ENCODE data around the gene MAPK7. TPM values are rescaled to one million over a fixed set of nuclear protein-coding genes. Genes with fewer than 3 reads are reported as not detected.

The MAPK7 gene
- total RNA-seq, 6 experiments from 2014 or later = 5.7 to 9.2 (median 6.7) TPM

DNA sequence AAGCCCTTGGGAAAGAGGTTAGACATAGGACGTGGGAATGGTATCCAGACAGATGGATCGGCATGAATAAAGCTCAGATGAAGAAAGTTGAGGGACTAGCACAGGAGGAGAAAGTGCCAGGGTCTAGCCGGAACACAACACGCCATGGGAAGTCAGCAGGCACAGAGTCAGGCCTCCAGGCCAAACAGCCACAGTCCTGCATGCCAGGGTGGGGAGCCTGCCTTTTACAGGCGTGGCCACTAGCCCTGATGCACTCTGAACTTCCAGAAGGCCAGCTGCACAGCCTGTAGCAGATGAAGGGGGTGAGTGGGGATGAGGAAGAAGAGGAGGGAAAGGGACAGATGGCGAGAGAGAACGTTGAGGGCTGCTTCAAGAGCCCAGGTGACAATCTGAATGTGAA lies 20.9 kb upstream of the MAPK7 start:
- TF ChIP-seq, protein P1, sequence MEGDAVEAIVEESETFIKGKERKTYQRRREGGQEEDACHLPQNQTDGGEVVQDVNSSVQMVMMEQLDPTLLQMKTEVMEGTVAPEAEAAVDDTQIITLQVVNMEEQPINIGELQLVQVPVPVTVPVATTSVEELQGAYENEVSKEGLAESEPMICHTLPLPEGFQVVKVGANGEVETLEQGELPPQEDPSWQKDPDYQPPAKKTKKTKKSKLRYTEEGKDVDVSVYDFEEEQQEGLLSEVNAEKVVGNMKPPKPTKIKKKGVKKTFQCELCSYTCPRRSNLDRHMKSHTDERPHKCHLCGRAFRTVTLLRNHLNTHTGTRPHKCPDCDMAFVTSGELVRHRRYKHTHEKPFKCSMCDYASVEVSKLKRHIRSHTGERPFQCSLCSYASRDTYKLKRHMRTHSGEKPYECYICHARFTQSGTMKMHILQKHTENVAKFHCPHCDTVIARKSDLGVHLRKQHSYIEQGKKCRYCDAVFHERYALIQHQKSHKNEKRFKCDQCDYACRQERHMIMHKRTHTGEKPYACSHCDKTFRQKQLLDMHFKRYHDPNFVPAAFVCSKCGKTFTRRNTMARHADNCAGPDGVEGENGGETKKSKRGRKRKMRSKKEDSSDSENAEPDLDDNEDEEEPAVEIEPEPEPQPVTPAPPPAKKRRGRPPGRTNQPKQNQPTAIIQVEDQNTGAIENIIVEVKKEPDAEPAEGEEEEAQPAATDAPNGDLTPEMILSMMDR (IDR thresholded peaks at IDR 0.05) = no peak
- Histone ChIP-seq H3K27me3 (no peaks in the 10 kb centered on the region), H3K4me3 (no peak overlapping the region), H3K4me1 (peaks cover 0 to 6% (median 0%) of the 10 kb centered on the region in 4 donors), H3K9me3 (no peaks in the 10 kb centered on the region), H3K27ac (no peak overlapping the region), H3K36me3 (no peaks in the 10 kb centered on the region)
- ATAC-seq (no peak), DNase-seq (no peak)
- intact Hi-C loops (cut with DNase I) = loop anchor here in 1 of 2 donors (10.0 kb wide), 1 partner anchor 63 kb away; no protein-coding TSS in a partner anchor
- 94% methylated on average over 6 of the region's 7 CpGs for WGBS (ENCODE audit: insufficient coverage, low coverage, low lambda C conversion rate, missing lambda C conversion rate)

DNA sequence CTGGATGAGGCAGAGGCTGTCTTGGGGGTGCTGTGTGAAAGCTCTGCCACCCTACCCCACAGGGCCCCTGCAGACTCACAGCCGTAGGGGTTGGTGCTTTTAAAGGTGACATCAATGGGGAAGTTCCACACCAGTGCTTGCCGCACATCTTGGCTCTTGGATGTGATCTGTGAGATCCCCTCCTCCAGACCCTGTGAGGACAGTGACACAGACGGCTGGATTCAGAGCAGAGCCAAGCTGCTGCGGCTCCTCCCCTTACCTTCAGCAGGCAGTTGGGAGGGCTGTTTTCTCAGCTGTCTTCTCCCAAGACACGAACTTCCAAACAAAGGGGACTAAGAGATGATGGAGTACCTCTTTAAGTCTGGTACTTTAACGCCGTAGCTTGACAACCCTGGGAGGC lies 20.5 kb upstream of the MAPK7 start:
- intact Hi-C loops (cut with DNase I) = loop anchor here in 1 of 2 donors (10.0 kb wide), 1 partner anchor 63 kb away; no protein-coding TSS in a partner anchor
- H3K27ac ChIP-seq = no peak overlapping the region
- DNase-seq = no peak
- TF ChIP-seq, protein P1 (IDR thresholded peaks at IDR 0.05) = no peak
- no peak for TF ChIP-seq POLR2A (IDR thresholded peaks at IDR 0.05)
- 79% methylated on average over 4 of the region's 7 CpGs for WGBS (ENCODE audit: insufficient coverage, low coverage, low lambda C conversion rate, missing lambda C conversion rate)
- H3K9me3 ChIP-seq = no peaks in the 10 kb centered on the region
- H3K4me1 ChIP-seq = peaks cover 0 to 6% (median 0%) of the 10 kb centered on the region in 4 donors
- no peaks in the 10 kb centered on the region for H3K27me3 ChIP-seq
- no peak for ATAC-seq
- H3K36me3 ChIP-seq = no peaks in the 10 kb centered on the region
- no peak overlapping the region for H3K4me3 ChIP-seq

DNA sequence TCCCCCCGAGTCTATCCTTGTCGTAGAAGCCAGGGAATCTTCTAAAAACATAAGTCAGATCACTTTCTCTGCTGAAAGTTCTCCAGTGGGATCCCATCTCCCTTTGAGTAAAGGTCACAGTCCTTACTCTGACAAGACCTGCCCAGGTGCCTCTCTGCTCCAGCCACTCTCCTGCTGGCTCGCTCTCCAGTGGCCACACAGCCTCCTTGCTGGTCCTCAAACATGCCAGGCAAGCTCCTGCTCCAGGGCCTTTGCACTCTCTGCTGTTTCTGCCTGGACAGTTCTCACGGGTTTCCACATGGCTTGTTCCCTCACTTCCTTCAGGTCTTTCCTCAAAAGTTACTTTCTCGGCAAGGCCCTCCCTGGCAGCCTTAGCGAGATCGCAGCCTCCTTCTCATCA lies 19.1 kb upstream of the MAPK7 start:
- no peak for ATAC-seq
- no peak for DNase-seq
- Histone ChIP-seq H3K27me3 (no peaks in the 10 kb centered on the region), H3K4me1 (peaks cover 0 to 6% (median 2%) of the 10 kb centered on the region in 4 donors), H3K9me3 (no peaks in the 10 kb centered on the region), H3K36me3 (no peaks in the 10 kb centered on the region), H3K4me3 (no peak overlapping the region), H3K27ac (no peak overlapping the region)
- 91% methylated on average over 7 of the region's 7 CpGs for WGBS (ENCODE audit: insufficient coverage, low coverage, low lambda C conversion rate, missing lambda C conversion rate)
- TF ChIP-seq, protein P1 (IDR thresholded peaks at IDR 0.05) = no peak
- no peak for TF ChIP-seq POLR2A (IDR thresholded peaks at IDR 0.05)
- intact Hi-C loops (cut with DNase I) = loop anchor here in 1 of 2 donors (10.0 kb wide), 1 partner anchor 64 kb away; no protein-coding TSS in a partner anchor

DNA sequence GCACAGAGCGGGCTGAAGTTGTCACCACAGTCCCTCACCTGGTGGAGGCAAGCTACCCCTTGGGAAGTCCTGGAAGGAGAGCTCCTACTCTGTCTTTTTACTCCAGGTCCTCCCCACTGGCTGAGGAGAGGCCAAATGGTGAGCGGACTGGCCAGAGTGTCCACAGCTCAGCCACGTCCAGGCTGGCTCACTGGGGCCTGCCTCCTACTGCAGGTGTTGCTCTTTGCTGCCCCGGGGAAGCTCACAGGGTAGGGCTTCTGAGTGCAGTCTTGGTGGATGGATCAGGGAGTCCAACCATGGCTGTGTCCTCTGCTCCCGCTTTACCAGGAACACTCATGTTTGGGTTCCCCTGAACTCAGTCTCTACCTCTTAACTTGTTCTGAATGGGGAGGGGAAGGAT lies 18.4 kb upstream of the MAPK7 start:
- TF ChIP-seq, protein P1 (IDR thresholded peaks at IDR 0.05) = no peak
- TF ChIP-seq POLR2A (IDR thresholded peaks at IDR 0.05) = no peak
- Histone ChIP-seq H3K4me3 (no peak overlapping the region), H3K36me3 (no peaks in the 10 kb centered on the region), H3K9me3 (no peaks in the 10 kb centered on the region), H3K27ac (no peak overlapping the region), H3K27me3 (no peaks in the 10 kb centered on the region), H3K4me1 (peaks cover 0 to 6% (median 2%) of the 10 kb centered on the region in 4 donors)
- intact Hi-C loops (cut with DNase I) = loop anchor here in 1 of 2 donors (10.0 kb wide), 2 partner anchors 65 to 95 kb away; no protein-coding TSS in a partner anchor
- ATAC-seq (no peak), DNase-seq (peak in 1 of 3 donors; percentile 35)
- 100% methylated on average over 1 of the region's 5 CpGs for WGBS (ENCODE audit: insufficient coverage, low coverage, low lambda C conversion rate, missing lambda C conversion rate)
